HepG2 (cell line): ENCODE data around the gene UBR1. TPM values are rescaled to one million over a fixed set of nuclear protein-coding genes. Genes with fewer than 3 reads are reported as not detected.

ENCODE experiments used
- ATAC-seq: fragments of 200-7000 bp; cut with Tn5 transposase; 3 replicates; pipeline ENCODE4 v1.9.1; 2020; ENCODE audit warnings: mild to moderate bottlenecking, moderate library complexity
- BruUV-seq: library from RNA; stranded (reverse); fragments of 400-500 nt; replicated peaks from 2 replicates; lab custom pipeline; 2021; lab: Mats Ljungman, UMichigan
- CTCF ChIA-PET: fragments of 300-600 bp; formaldehyde crosslinking; extraction: SDS; loops from one replicate; lab custom pipeline; 2021; ENCODE audit warnings: low total read pairs, inconsistent platforms, low intra/inter-chr PET ratio; lab: Yijun Ruan, JAX
- POLR2A ChIA-PET: fragments of 350-600 bp; sonication (Branson Sonifier 250); formaldehyde crosslinking; loops from one replicate; lab custom pipeline; 2020; ENCODE audit warnings: antibody characterized with exemption, inconsistent platforms; lab: Yijun Ruan, JAX
- DNase-seq: peaks from one replicate; pipeline ENCODE4 v3.0.0-alpha.2; 2015; ENCODE audit warnings: low spot score
- FAIRE-seq: peaks from 3 replicates; lab custom pipeline; 2011; peaks lifted over from hg19 to GRCh38; lab: Jason Lieb, UNC
- H2AFZ ChIP-seq: one replicate; pipeline ENCODE4 v1.6.1; 2011; ENCODE audit warnings: low read length, inconsistent platforms
- H3K27ac ChIP-seq: fragments of 300-600 bp; 3 replicates; pipeline ENCODE4 v1.8.0; 2011; ENCODE audit warnings: mixed run types, mild to moderate bottlenecking, mixed read lengths, low read length, inconsistent platforms; ENCODE audit not compliant: insufficient read depth; ENCODE audit errors: extremely low read length
- H3K27me3 ChIP-seq, 2 experiments: fragments of 200-600 bp in 1 of 2; 2 replicates in 1 of 2; 3 replicates in 1 of 2; pipeline versions ENCODE4 v1.6.0 to v1.8.0; 2011; ENCODE audit warnings: low read length in 2 of 2, mild to moderate bottlenecking in 2 of 2, moderate library complexity in 2 of 2, inconsistent platforms in 1 of 2; ENCODE audit not compliant: insufficient read depth in 2 of 2, control insufficient read depth in 1 of 2
- H3K36me3 ChIP-seq, 2 experiments: fragments of 200-600 bp in 1 of 2; replicated peaks in 1 of 2; 2 replicates in 1 of 2; 3 replicates in 1 of 2; pipeline versions ENCODE4 v1.5.1 to v1.8.0; 2011; ENCODE audit warnings: low read length in 2 of 2, inconsistent platforms in 1 of 2; ENCODE audit not compliant: insufficient read depth in 2 of 2, control insufficient read depth in 1 of 2
- H3K4me1 ChIP-seq: 2 replicates; pipeline ENCODE4 v1.5.1; 2012; ENCODE audit warnings: low read length, inconsistent platforms; ENCODE audit not compliant: insufficient read depth
- H3K4me2 ChIP-seq: 2 replicates; pipeline ENCODE4 v1.6.0; 2011; ENCODE audit warnings: low read depth, low read length, inconsistent platforms
- H3K4me3 ChIP-seq, 3 experiments: fragments of 200-600 bp in 1 of 3; sonication (generic), shearing (Covaris generic) in 1 of 3; replicated peaks in 1 of 3; 2 replicates each; pipeline ENCODE4 v1.5.1; 2011 to 2016; ENCODE audit warnings: low read length in 3 of 3, inconsistent platforms in 2 of 3, low read depth in 2 of 3, mild to moderate bottlenecking in 2 of 3, control low read depth in 1 of 3, mixed read lengths in 1 of 3; ENCODE audit not compliant: insufficient read depth in 1 of 3
- H3K79me2 ChIP-seq: one replicate; pipeline ENCODE4 v1.6.1; 2011; ENCODE audit warnings: low read length, inconsistent platforms; ENCODE audit not compliant: insufficient read depth
- H3K9ac ChIP-seq: 2 replicates; pipeline ENCODE4 v1.6.0; 2011; ENCODE audit warnings: mild to moderate bottlenecking, low read depth, low read length, inconsistent platforms; ENCODE audit not compliant: insufficient read depth
- H3K9me3 ChIP-seq: 2 replicates; pipeline ENCODE4 v1.5.1; 2012; ENCODE audit warnings: mild to moderate bottlenecking, low read length
- H4K20me1 ChIP-seq: 2 replicates; pipeline ENCODE4 v1.6.0; 2011; ENCODE audit warnings: inconsistent platforms, mild to moderate bottlenecking, low read length, moderate library complexity; ENCODE audit not compliant: insufficient read depth
- AKNA ChIP-seq: sonication (generic); formaldehyde crosslinking; IDR thresholded peaks from 2 replicates; pipeline ENCODE4 v1.4.0; 2020; ENCODE audit warnings: missing genetic modification reagents, borderline replicate concordance
- ARNT ChIP-seq: fragments of 450-650 bp; IDR thresholded peaks from 2 replicates; pipeline ENCODE4 v1.6.1; 2017
- MYPOP ChIP-seq: sonication (generic); formaldehyde crosslinking; IDR thresholded peaks from 2 replicates; pipeline ENCODE4 v1.8.1; 2023; ENCODE audit warnings: mild to moderate bottlenecking, moderate library complexity, missing genetic modification reagents
- NPAS2 ChIP-seq: sonication (generic); formaldehyde crosslinking; IDR thresholded peaks from 2 replicates; pipeline ENCODE4 v1.8.0; 2022; ENCODE audit warnings: mild to moderate bottlenecking, missing genetic modification reagents, borderline replicate concordance
- YEATS4 ChIP-seq: sonication (generic); formaldehyde crosslinking; IDR thresholded peaks from 2 replicates; pipeline ENCODE4 v1.4.0; 2020; ENCODE audit warnings: missing genetic modification reagents, borderline replicate concordance
- ZNF510 ChIP-seq: sonication (generic); formaldehyde crosslinking; IDR thresholded peaks from 2 replicates; pipeline ENCODE4 v1.4.0; 2020; ENCODE audit warnings: low read depth, mild to moderate bottlenecking, missing genetic modification reagents
- ZNF563 ChIP-seq: sonication (generic); formaldehyde crosslinking; IDR thresholded peaks from 2 replicates; pipeline ENCODE4 v1.8.0; 2022; ENCODE audit warnings: mild to moderate bottlenecking, moderate library complexity, missing genetic modification reagents
- ZSCAN30 ChIP-seq: sonication (generic); formaldehyde crosslinking; IDR thresholded peaks from 2 replicates; pipeline ENCODE4 v1.5.0; 2020; ENCODE audit warnings: mild to moderate bottlenecking, missing genetic modification reagents
- WGBS: methylation state at CpG from one replicate; pipeline ENCODE4 v1.1.6; 2017; ENCODE audit warnings: low lambda C conversion rate; 5-methylcytosine and 5-hydroxymethylcytosine counted together
- in situ Hi-C: cut with HindIII; loops from 2 replicates; pipeline ENCODE4 v1.10.0; 2017; ENCODE audit warnings: low pct_unique_long_range_greater_than_20kb; ENCODE audit not compliant: extremely low pct_ligation_motif_present
- intact Hi-C: fragments of 100-400 bp; cut with micrococcal nuclease; formaldehyde crosslinking; loops from one replicate; pipeline ENCODE4 v1.10.0; 2022; ENCODE audit not compliant: unreplicated experiment
- polyA plus RNA-seq, 8 experiments: library from polyadenylated mRNA; depleted of rRNA in 3 of 8; stranded (reverse) in 7 of 8; unstranded in 1 of 8; fragments of >200 nt; fragmentation: Illumina TruSeq in 4 of 8; extraction: Trizol in 4 of 8; gene quantifications; 2 replicates each; pipeline versions ENCODE4 v1.2.1 to v1.2.3, GENCODE V29; 2011 to 2016; ENCODE audit warnings: low read depth in 4 of 8, missing spikeins in 1 of 8, mixed read lengths in 1 of 8; ENCODE audit not compliant: insufficient read depth in 1 of 8
- total RNA-seq, 5 experiments: library from RNA; depleted of rRNA; stranded (reverse); fragments of >200 nt; fragmentation: Illumina TruSeq; extraction: Trizol; gene quantifications; 2 replicates each; pipeline ENCODE4 v1.2.3, GENCODE V29; 2016; ENCODE audit warnings: low read depth in 1 of 5

The UBR1 gene
- total and polyA plus RNA-seq, 2 of the 13 experiments (the other 11 are each of a cell fraction or from before 2014, with no cell fraction given): 6.4 to 18.0 TPM

- TF ChIP-seq NPAS2: no peak
- TF ChIP-seq YEATS4 (CRISPR knock-in tag): no peak
- no peaks in the 10 kb centered on the region for H4K20me1 ChIP-seq
- H3K27ac ChIP-seq: no peak overlapping the region
- BruUV-seq: no TSS peak
- ATAC-seq (no peak), FAIRE-seq (no peak), DNase-seq (no peak)
- no peak overlapping the region for H3K4me3 ChIP-seq
- H3K36me3 ChIP-seq: peaks cover 7 to 64% of the 10 kb centered on the region in 2 experiments
- H3K4me2 ChIP-seq: no peak overlapping the region
- no peak overlapping the region for H2AFZ ChIP-seq
- H3K4me1 ChIP-seq: no peaks in the 10 kb centered on the region
- WGBS: 100% methylated on average over 1 of the region's 1 CpG
- H3K9ac ChIP-seq: no peak overlapping the region
- CTCF ChIA-PET: no interaction called here
- H3K79me2 ChIP-seq: no peaks in the 10 kb centered on the region
- intact Hi-C loops: no loop called here
- in situ Hi-C loops: no loop called here
- no peaks in the 10 kb centered on the region for H3K9me3 ChIP-seq
- POLR2A ChIA-PET: no interaction called here
- H3K27me3 ChIP-seq: no peaks in the 10 kb centered on the region
These were observed 53.0 kb downstream of the UBR1 start for GRCh38 chr15:43052860-43053259.

- H3K36me3 ChIP-seq: peaks cover 8 to 46% of the 10 kb centered on the region in 2 experiments
- no peak overlapping the region for H2AFZ ChIP-seq
- no peaks in the 10 kb centered on the region for H4K20me1 ChIP-seq
- H3K79me2 ChIP-seq: no peaks in the 10 kb centered on the region
- H3K4me3 ChIP-seq: no peak overlapping the region
- 97% methylated on average over 2 of the region's 2 CpGs for WGBS
- CTCF ChIA-PET: no interaction called here
- H3K9ac ChIP-seq: no peak overlapping the region
- TF ChIP-seq ZNF510 (CRISPR knock-in tag) (no peak), ZSCAN30 (no peak), ZNF563 (CRISPR knock-in tag) (no peak), AKNA (CRISPR knock-in tag) (no peak), MYPOP (CRISPR knock-in tag) (no peak), ARNT (no peak)
- POLR2A ChIA-PET: no interaction called here
- intact Hi-C loops: no loop called here
- no peak for ATAC-seq
- no peaks in the 10 kb centered on the region for H3K9me3 ChIP-seq
- H3K4me2 ChIP-seq: no peak overlapping the region
- no TSS peak for BruUV-seq
- no peak overlapping the region for H3K27ac ChIP-seq
- no peaks in the 10 kb centered on the region for H3K4me1 ChIP-seq
- in situ Hi-C loops: no loop called here
- DNase-seq: no peak
- H3K27me3 ChIP-seq: no peaks in the 10 kb centered on the region
- FAIRE-seq: no peak
These were observed 56.9 kb downstream of the UBR1 start for GRCh38 chr15:43048935-43049334.
